Superior temporal gyrus (tissue), 1 donor: ENCODE data around the gene COMMD4.
"Not testable (repeated sequence)": the region's sequence is repeated elsewhere in the genome, so short reads cannot be mapped to it uniquely, and the experiment has no call there.

Experiments
- DNase-seq: peaks from one replicate; pipeline ENCODE4 v3.0.0-alpha.2; 2016; ENCODE audit errors: extremely low spot score

The COMMD4 gene

DNA sequence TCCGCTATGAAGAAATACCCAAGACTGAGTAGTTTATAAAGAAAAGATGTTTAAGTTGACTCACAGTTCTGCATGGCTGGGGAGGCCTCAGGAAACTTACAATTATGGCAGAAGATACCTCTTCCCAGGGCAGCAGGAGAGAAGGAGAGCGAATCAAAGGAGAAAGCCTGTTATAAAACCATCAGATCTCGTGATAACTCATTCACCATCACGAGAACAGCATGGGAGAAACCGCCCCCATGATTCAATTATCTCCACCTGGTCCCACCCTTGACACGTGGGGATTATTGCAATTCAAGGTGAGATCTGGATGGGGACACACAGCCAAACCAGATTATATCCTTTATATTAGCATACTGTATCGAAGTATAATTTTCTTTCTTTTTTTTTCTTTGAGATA, 3.8 kb upstream of the COMMD4 start:
- DNase-seq: not testable (repeated sequence)

- DNase-seq: not testable (repeated sequence)
Observed at GRCh38 chr15:75333654-75334419, 2.0 kb upstream of the COMMD4 start.

DNA sequence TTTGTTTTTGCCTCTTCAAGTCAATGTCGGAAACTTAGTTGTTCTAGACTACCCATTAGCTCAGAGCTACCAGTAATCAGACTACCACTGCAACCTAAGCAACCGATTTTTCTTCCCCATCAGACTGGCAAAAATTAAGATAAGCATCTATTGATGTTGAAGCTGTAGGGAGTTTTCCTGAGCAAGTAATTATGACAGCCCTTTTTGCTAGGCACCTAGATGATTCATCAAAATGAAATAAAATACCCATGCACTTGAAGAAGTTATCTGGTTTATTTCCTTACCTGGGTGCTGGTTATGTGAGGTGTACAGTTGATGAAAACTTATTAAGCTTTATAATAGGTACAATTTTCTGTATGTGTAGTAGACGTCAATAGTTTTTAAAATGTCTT, 554 bp upstream of the COMMD4 start:
- no peak for DNase-seq

GRCh38 chr15:75338661-75339240, 2.9 kb downstream of the COMMD4 start:
- DNase-seq: no peak

DNA sequence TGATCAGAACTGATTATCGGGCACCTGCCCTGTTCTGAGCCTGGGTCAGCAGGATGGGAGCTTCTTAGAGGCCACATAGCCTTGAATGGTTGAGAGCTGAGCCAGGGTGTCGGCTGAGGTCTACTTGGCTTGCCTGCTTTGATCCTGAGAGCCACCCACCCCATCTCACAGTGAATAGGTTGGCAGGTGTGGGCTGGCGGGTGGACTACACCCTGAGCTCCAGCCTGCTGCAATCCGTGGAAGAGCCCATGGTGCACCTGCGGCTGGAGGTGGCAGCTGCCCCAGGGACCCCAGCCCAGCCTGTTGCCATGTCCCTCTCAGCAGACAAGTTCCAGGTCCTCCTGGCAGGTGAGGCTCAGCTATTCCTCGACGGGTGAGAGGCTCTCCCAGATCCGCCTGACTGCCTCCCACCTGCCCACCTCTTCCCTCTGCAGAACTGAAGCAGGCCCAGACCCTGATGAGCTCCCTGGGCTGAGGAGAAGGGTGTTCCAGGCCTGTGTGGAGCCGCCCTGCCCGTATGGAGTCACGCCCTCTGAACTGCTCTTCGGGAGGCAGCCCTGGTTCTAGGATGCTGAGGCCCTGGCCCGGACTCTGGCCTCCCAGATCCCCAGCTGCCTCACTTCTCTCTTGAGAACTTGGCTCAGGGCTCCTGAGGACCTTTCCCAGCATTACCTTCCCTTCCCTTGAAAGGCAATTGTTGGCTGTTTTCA, 3.8 kb downstream of the COMMD4 start:
- DNase-seq: no peak

DNA sequence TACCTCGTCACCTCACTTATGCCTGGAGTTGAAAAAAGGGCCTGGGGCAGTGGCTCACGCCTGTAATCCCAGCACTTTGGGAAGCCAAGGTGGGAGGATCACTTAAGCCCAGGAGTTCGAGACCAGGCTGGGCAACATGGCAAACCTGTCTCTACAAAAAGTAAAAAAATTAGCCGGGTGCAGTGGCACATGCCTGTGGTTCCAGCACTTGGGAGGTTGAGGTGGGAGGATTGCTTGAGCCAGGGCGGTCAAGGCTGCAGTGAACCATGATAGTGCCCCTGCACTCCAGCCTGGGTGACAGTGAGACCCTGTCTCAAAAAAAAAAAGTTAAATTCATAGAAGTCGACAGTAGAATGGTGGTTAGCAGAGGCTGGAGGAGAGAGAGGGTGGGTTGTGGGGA, 6.4 kb downstream of the COMMD4 start:
- DNase-seq: no peak

GRCh38 chr15:75343953-75344352, 8.1 kb downstream of the COMMD4 start:
- not testable (repeated sequence) for DNase-seq

DNA sequence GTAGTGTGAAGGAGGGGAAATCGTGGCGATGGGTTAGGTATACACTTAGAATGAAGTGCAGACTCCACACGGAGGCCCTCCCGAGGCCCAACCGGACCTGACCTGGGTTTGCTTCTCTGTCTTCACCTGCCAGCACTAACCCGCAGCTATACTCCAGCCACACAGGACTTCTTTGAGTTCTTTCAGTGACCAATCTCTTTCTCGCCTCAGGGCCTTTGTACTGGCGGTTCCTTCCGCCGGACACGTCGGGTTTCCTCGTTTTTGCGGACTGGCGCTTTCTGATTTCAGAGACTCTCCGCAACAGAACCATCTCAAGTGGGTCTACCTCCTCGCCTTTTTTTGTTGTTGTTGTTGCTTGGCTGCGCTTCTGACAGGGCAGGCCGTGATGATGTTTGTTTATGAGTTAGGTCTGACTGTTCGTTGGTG, 10.9 kb downstream of the COMMD4 start, which contains the start of gene NEIL1:
NEIL1 (plus strand) TSS at position 244 of the 426 bp plus-strand sequence. CDS start 1,867 bp downstream, outside the sequence.
- DNase-seq: peak; percentile 16

GRCh38 chr15:75347222-75348033, 11.6 kb downstream of the COMMD4 start:
- DNase-seq: peak; percentile 65

DNA sequence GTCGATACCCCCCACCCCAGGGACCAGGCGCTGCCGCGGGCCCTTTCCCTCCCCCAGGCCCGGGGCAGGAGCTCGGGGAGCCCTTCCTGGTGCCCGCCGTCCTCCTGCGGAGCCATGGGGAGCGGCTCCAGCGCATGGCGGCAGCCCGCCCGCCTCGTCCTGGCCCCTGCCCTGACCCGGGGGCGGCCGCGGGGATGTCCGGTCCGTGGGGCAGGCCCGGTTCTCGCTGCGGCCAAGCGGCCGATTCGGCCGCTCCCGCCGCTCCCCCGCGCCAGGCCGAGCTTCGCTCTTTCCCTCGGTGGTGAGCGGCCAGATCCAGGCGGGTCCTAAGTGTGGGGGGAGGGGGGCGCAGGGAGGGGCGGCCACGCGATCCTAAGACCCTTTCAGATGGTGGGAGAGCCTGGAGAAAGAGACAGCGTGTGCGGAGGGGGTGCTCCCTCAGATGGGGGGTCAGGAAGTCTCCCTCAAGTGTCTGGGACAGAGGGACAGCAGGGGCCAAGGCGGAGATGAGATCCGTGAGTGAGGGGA, 12.2 kb downstream of the COMMD4 start:
- no peak for DNase-seq

- DNase-seq: peak; percentile 16
Observed at GRCh38 chr15:75348562-75349350, 12.9 kb downstream of the COMMD4 start.

DNA sequence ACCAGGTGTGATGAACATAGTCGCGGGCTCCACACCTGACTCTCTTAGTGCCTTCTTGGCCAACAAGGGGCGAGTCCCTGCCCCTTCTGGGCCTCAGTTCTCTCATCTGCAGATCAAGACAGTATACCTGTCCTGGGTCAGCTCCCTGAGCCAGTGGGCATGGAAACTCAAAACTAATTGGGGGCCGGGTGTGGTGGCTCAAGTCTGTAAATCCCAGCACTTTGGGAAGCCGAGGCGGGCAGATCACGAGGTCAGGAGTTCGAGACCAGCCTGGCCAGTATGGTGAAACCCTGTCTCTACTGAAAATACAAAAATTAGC, 13.4 kb downstream of the COMMD4 start:
- not testable (repeated sequence) for DNase-seq

DNA sequence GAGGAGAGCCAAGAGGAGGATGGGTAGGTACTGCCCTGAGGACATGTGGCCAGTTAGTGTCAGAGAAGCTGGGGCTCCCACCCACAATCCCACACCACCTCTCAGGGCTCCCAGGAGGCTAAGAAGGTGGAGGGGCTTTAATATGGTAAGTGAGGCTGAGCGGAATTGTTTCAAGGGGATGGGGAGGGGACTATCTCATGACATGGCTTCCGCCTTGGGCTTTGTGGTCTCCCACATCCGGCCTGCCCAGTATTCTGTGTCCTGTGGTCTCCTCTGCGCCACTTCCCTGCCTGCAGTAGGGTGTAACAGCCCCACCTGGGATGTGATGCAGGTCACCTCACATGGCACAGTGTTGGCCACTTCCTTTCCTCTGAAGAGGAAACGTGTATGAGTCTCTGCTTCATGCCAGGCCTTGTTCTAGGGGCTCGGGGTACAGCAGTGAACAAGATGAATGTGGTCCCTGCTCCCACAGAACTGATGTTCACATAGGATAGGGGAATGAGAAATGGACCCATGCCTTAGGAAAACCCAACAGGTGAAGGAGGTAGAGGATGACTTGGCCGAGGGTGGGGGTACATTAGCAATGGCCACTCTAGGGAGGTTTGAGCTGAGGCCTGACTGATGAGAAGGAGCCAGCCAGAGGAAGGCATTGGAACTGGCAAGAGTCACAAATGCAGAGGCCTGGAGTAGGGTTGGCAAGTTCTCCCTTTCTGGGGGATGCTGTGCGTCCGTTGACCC, 14.2 kb downstream of the COMMD4 start:
- DNase-seq: no peak

GRCh38 chr15:75350601-75351361, 14.9 kb downstream of the COMMD4 start:
- DNase-seq: no peak

GRCh38 chr15:75352186-75353080, 16.6 kb downstream of the COMMD4 start:
- DNase-seq: no peak

GRCh38 chr15:75353604-75354003, 17.7 kb downstream of the COMMD4 start:
- no peak for DNase-seq

GRCh38 chr15:75354454-75354853, 18.6 kb downstream of the COMMD4 start:
- DNase-seq: no peak

- DNase-seq: no peak
Observed at GRCh38 chr15:75355369-75355768, 19.5 kb downstream of the COMMD4 start.
